ENCODE results near the gene GNA12. TPM values are rescaled to one million over a fixed set of nuclear protein-coding genes. Genes with fewer than 3 reads are reported as not detected.

The GNA12 gene
- total RNA-seq, 1 donor from 2014 or later: 54.6 TPM

- CTCF ChIA-PET: interaction anchor here (1.6 to 2.6 kb wide), 2 partner anchors 13 to 39 kb away, joined by 5 to 6 read pairs; no protein-coding TSS in a partner anchor
- peaks cover 43% of the 10 kb centered on the region for H3K4me1 Mint-ChIP-seq
- intact Hi-C loops (cut with micrococcal nuclease): loop anchor here (2.0 to 10.0 kb wide), 3 partner anchors 25 to 305 kb away; no protein-coding TSS in a partner anchor
- no peak overlapping the region for H3K4me3 Mint-ChIP-seq
- POLR2A ChIA-PET: interaction anchor here (1.0 to 3.4 kb wide), 4 partner anchors 12 to 50 kb away, joined by 4 to 36 read pairs (median 12); no protein-coding TSS in a partner anchor
- no peaks in the 10 kb centered on the region for H3K27me3 Mint-ChIP-seq
- H3K36me3 Mint-ChIP-seq (ENCODE audit: low read depth): peaks cover 67% of the 10 kb centered on the region
- no peak for DNase-seq
- H3K9me3 Mint-ChIP-seq: no peaks in the 10 kb centered on the region
- ATAC-seq (ENCODE audit: low read depth): no peak
- H3K27ac Mint-ChIP-seq: no peak overlapping the region
- TF ChIP-seq CTCF (IDR thresholded peaks at IDR 0.05): no peak
Observed at GRCh38 chr7:2759736-2760097, 84.4 kb downstream of the GNA12 start.

- Mint-ChIP-seq H3K9me3 (no peaks in the 10 kb centered on the region), H3K4me3 (peak overlapping the region; percentile 65), H3K36me3 (ENCODE audit: low read depth) (peaks cover 66% of the 10 kb centered on the region), H3K27me3 (no peaks in the 10 kb centered on the region), H3K27ac (peak overlapping the region; percentile 89), H3K4me1 (peaks cover 43% of the 10 kb centered on the region)
- intact Hi-C loops (cut with micrococcal nuclease): loop anchor here (1.0 to 10.0 kb wide), 4 partner anchors 14 to 306 kb away; no protein-coding TSS in a partner anchor
- ATAC-seq (ENCODE audit: low read depth) (no peak), DNase-seq (no peak)
- CTCF ChIA-PET: interaction anchor here (1.6 to 2.6 kb wide), 3 partner anchors 14 to 49 kb away, joined by 5 to 9 read pairs (median 6); no protein-coding TSS in a partner anchor
- POLR2A ChIA-PET: interaction anchor here (0.9 to 3.4 kb wide), 13 partner anchors 13 to 88 kb away, joined by 3 to 36 read pairs (median 5); no protein-coding TSS in a partner anchor
- no peak for TF ChIP-seq CTCF (IDR thresholded peaks at IDR 0.05)
Observed at GRCh38 chr7:2758673-2759616, 85.2 kb downstream of the GNA12 start.

GRCh38 chr7:2757904-2758672 lies 86.0 kb downstream of the GNA12 start:
- no peaks in the 10 kb centered on the region for H3K9me3 Mint-ChIP-seq
- TF ChIP-seq CTCF (IDR thresholded peaks at IDR 0.05): no peak
- ChIA-PET POLR2A (interaction anchor here (0.5 to 3.4 kb wide), 17 partner anchors 14 to 471 kb away, joined by 3 to 36 read pairs (median 5); no protein-coding TSS in a partner anchor), CTCF (interaction anchor here (0.8 to 2.6 kb wide), 6 partner anchors 20 to 87 kb away, joined by 3 to 9 read pairs (median 3); no protein-coding TSS in a partner anchor)
- intact Hi-C loops (cut with micrococcal nuclease): loop anchor here (1.0 to 10.0 kb wide), 4 partner anchors 15 to 307 kb away; no protein-coding TSS in a partner anchor
- peak; percentile 82 for ATAC-seq (ENCODE audit: low read depth)
- H3K4me3 Mint-ChIP-seq: peak overlapping the region; percentile 65
- H3K27me3 Mint-ChIP-seq: no peaks in the 10 kb centered on the region
- peak; percentile 24 for DNase-seq
- H3K36me3 Mint-ChIP-seq (ENCODE audit: low read depth): peaks cover 70% of the 10 kb centered on the region
- peak overlapping the region; percentile 89 for H3K27ac Mint-ChIP-seq
- peaks cover 45% of the 10 kb centered on the region for H3K4me1 Mint-ChIP-seq

- Mint-ChIP-seq H3K36me3 (ENCODE audit: low read depth) (peaks cover 67% of the 10 kb centered on the region), H3K27ac (peak overlapping the region; percentile 89), H3K27me3 (no peaks in the 10 kb centered on the region), H3K4me1 (peaks cover 45% of the 10 kb centered on the region), H3K9me3 (no peaks in the 10 kb centered on the region), H3K4me3 (peak overlapping the region; percentile 65)
- CTCF ChIA-PET: interaction anchor here (0.8 to 2.6 kb wide), 6 partner anchors 20 to 87 kb away, joined by 3 to 9 read pairs (median 3); no protein-coding TSS in a partner anchor
- peak; percentile 25 for ATAC-seq (ENCODE audit: low read depth)
- intact Hi-C loops (cut with micrococcal nuclease): loop anchor here (5.0 to 10.0 kb wide), 2 partner anchors 35 to 307 kb away; no protein-coding TSS in a partner anchor
- no peak for TF ChIP-seq CTCF (IDR thresholded peaks at IDR 0.05)
- peak; percentile 4 for DNase-seq
- POLR2A ChIA-PET: interaction anchor here (0.6 to 3.4 kb wide), 14 partner anchors 14 to 337 kb away, joined by 3 to 36 read pairs (median 5); no protein-coding TSS in a partner anchor
Observed at GRCh38 chr7:2757361-2757903, 86.7 kb downstream of the GNA12 start.

Data from activated B cell treated with CpG ODN at 0.5 μM for 24 hours (primary cell).